ENCODE results near the gene CLTB.
"Not testable (repeated sequence)": the region's sequence is repeated elsewhere in the genome, so short reads cannot be mapped to it uniquely, and the experiment has no call there.

CLTB gene

GRCh38 chr5:176427971-176428370, 11.6 kb upstream of the CLTB start:
- DNase-seq (ENCODE audit: low read depth), result peak; percentile 29

- no peak for DNase-seq (ENCODE audit: low read depth)
Measured at GRCh38 chr5:176426876-176427275, 10.5 kb upstream of the CLTB start.

GRCh38 chr5:176425791-176426190, 9.5 kb upstream of the CLTB start:
- no peak for DNase-seq (ENCODE audit: low read depth)

GRCh38 chr5:176425138-176425537, 8.8 kb upstream of the CLTB start:
- DNase-seq (ENCODE audit: low read depth), result no peak

GRCh38 chr5:176424181-176424580, 7.8 kb upstream of the CLTB start:
- no peak for DNase-seq (ENCODE audit: low read depth)

GRCh38 chr5:176420972-176421544, 4.7 kb upstream of the CLTB start:
- no peak for DNase-seq (ENCODE audit: low read depth)

- DNase-seq (ENCODE audit: low read depth), result no peak
Measured at GRCh38 chr5:176420086-176420485, 3.7 kb upstream of the CLTB start.

GRCh38 chr5:176418251-176418650, 1.9 kb upstream of the CLTB start:
- DNase-seq (ENCODE audit: low read depth), result no peak

GRCh38 chr5:176416965-176417364, 626 bp upstream of the CLTB start:
- no peak for DNase-seq (ENCODE audit: low read depth)

GRCh38 chr5:176415240-176415951, 943 bp downstream of the CLTB start:
- no peak for DNase-seq (ENCODE audit: low read depth)

- DNase-seq (ENCODE audit: low read depth), result no peak
Measured at GRCh38 chr5:176414704-176415103, 1.6 kb downstream of the CLTB start.

GRCh38 chr5:176413709-176414191, 2.6 kb downstream of the CLTB start:
- DNase-seq (ENCODE audit: low read depth), result no peak

GRCh38 chr5:176413255-176413565, 3.1 kb downstream of the CLTB start:
- peak; percentile 41 for DNase-seq (ENCODE audit: low read depth)

- DNase-seq (ENCODE audit: low read depth), result no peak
Measured at GRCh38 chr5:176412517-176413254, 3.7 kb downstream of the CLTB start.

- no peak for DNase-seq (ENCODE audit: low read depth)
Measured at GRCh38 chr5:176410486-176411180, 5.7 kb downstream of the CLTB start.

GRCh38 chr5:176409765-176410164, 6.6 kb downstream of the CLTB start:
- DNase-seq (ENCODE audit: low read depth), result no peak

- no peak for DNase-seq (ENCODE audit: low read depth)
Measured at GRCh38 chr5:176408590-176408989, 7.7 kb downstream of the CLTB start.

GRCh38 chr5:176408252-176408573, 8.1 kb downstream of the CLTB start:
- DNase-seq (ENCODE audit: low read depth), result not testable (repeated sequence)

- DNase-seq (ENCODE audit: low read depth), result peak; percentile 63
Measured at GRCh38 chr5:176407456-176408251, 8.7 kb downstream of the CLTB start.

GRCh38 chr5:176406436-176407052, 9.8 kb downstream of the CLTB start:
- DNase-seq (ENCODE audit: low read depth), result no peak

- DNase-seq (ENCODE audit: low read depth), result no peak
Measured at GRCh38 chr5:176405656-176406435, 10.5 kb downstream of the CLTB start.

Measured in fibroblast of gingiva (primary cell).